ENCODE results near the gene DLG2. TPM values are rescaled to one million over a fixed set of nuclear protein-coding genes. Genes with fewer than 3 reads are reported as not detected.

The DLG2 gene
- total RNA-seq, 2 donors from 2014 or later, result 3.8 to 16.4 TPM

- peaks cover 13 to 14% of the 10 kb centered on the region in 2 donors for H3K4me1 ChIP-seq (ENCODE audit: control insufficient read depth in 1 of 2, low read depth in 2 of 2)
- ATAC-seq (ENCODE audit: insufficient number of reproducible peaks, low FRiP score, low read depth) (no peak), DNase-seq (ENCODE audit: low spot score) (no peak)
- H3K4me3 ChIP-seq, result no peak overlapping the region
- H3K27ac ChIP-seq, result no peak overlapping the region
- no peaks in the 10 kb centered on the region for H3K27me3 ChIP-seq (replicated peaks; ENCODE audit: insufficient read depth)
- H3K36me3 ChIP-seq, result no peaks in the 10 kb centered on the region
- no peaks in the 10 kb centered on the region for H3K9me3 ChIP-seq
- no peak for TF ChIP-seq CTCF (IDR thresholded peaks at IDR 0.05)
Observed at GRCh38 chr11:84214557-84214956, 1412.6 kb downstream of the DLG2 start.

- H3K4me3 ChIP-seq, result no peak overlapping the region
- TF ChIP-seq CTCF (IDR thresholded peaks at IDR 0.05), result no peak
- no peaks in the 10 kb centered on the region for H3K27me3 ChIP-seq (replicated peaks; ENCODE audit: insufficient read depth)
- DNase-seq (ENCODE audit: low spot score) (no peak), ATAC-seq (ENCODE audit: insufficient number of reproducible peaks, low FRiP score, low read depth) (no peak)
- no peak overlapping the region for H3K27ac ChIP-seq
- peaks cover under 1 to 2% of the 10 kb centered on the region in 2 donors for H3K4me1 ChIP-seq (ENCODE audit: control insufficient read depth in 1 of 2, low read depth in 2 of 2)
- no peaks in the 10 kb centered on the region for H3K9me3 ChIP-seq
- H3K36me3 ChIP-seq, result no peaks in the 10 kb centered on the region
Observed at GRCh38 chr11:84212468-84213390, 1414.4 kb downstream of the DLG2 start.

- DNase-seq (ENCODE audit: low spot score) (no peak), ATAC-seq (ENCODE audit: insufficient number of reproducible peaks, low FRiP score, low read depth) (no peak)
- Histone ChIP-seq H3K27me3 (replicated peaks; ENCODE audit: insufficient read depth) (no peaks in the 10 kb centered on the region), H3K36me3 (no peaks in the 10 kb centered on the region), H3K4me3 (no peak overlapping the region), H3K27ac (no peak overlapping the region), H3K4me1 (ENCODE audit: control insufficient read depth in 1 of 2, low read depth in 2 of 2) (no peaks in the 10 kb centered on the region), H3K9me3 (no peaks in the 10 kb centered on the region)
- no peak for TF ChIP-seq CTCF (IDR thresholded peaks at IDR 0.05)
Observed at GRCh38 chr11:84211896-84212295, 1415.2 kb downstream of the DLG2 start.

GRCh38 chr11:84194696-84195095 is 1432.4 kb downstream of the DLG2 start:
- Histone ChIP-seq H3K9me3 (no peaks in the 10 kb centered on the region), H3K27ac (no peak overlapping the region), H3K27me3 (replicated peaks; ENCODE audit: insufficient read depth) (no peaks in the 10 kb centered on the region), H3K4me1 (ENCODE audit: control insufficient read depth in 1 of 2, low read depth in 2 of 2) (no peaks in the 10 kb centered on the region), H3K4me3 (no peak overlapping the region), H3K36me3 (no peaks in the 10 kb centered on the region)
- DNase-seq (ENCODE audit: low spot score) (no peak), ATAC-seq (ENCODE audit: insufficient number of reproducible peaks, low FRiP score, low read depth) (no peak)
- no peak for TF ChIP-seq CTCF (IDR thresholded peaks at IDR 0.05)

GRCh38 chr11:84193706-84194105 is 1433.4 kb downstream of the DLG2 start:
- H3K36me3 ChIP-seq, result no peaks in the 10 kb centered on the region
- no peaks in the 10 kb centered on the region for H3K27me3 ChIP-seq (replicated peaks; ENCODE audit: insufficient read depth)
- no peak for TF ChIP-seq CTCF (IDR thresholded peaks at IDR 0.05)
- no peak overlapping the region for H3K4me3 ChIP-seq
- H3K4me1 ChIP-seq (ENCODE audit: control insufficient read depth in 1 of 2, low read depth in 2 of 2), result peaks cover 0 to under 1% of the 10 kb centered on the region in 2 donors
- no peak for ATAC-seq (ENCODE audit: insufficient number of reproducible peaks, low FRiP score, low read depth)
- DNase-seq (ENCODE audit: low spot score), result no peak
- no peak overlapping the region for H3K27ac ChIP-seq
- no peaks in the 10 kb centered on the region for H3K9me3 ChIP-seq

Data from thoracic aorta (tissue), 2 donors.